Activated CD4-positive, alpha-beta T cell treated with anti-CD3 and anti-CD28 coated beads, Interleukin-2, amount 10 ng/mL, durations not matched to agents 7 days and 5 days (primary cell): Measurements from ENCODE around the gene IBTK. TPM values are rescaled to one million over a fixed set of nuclear protein-coding genes. Genes with fewer than 3 reads are reported as not detected.
A peak's percentile ranks its signal among the peaks of the same experiment; 100 is the strongest.
"Not testable (repeated sequence)": the region's sequence is repeated elsewhere in the genome, so short reads cannot be mapped to it uniquely, and the experiment has no call there.

Experiments
- CTCF ChIA-PET: fragments of 350-600 bp; sonication (Branson Sonifier 250); formaldehyde crosslinking; loops from one replicate; lab custom pipeline; 2021; ENCODE audit warnings: antibody characterized with exemption; lab: Charles Lee
- POLR2A ChIA-PET: fragments of 350-600 bp; sonication (Branson Sonifier 250); formaldehyde crosslinking; loops from one replicate; lab custom pipeline; 2021; ENCODE audit warnings: antibody characterized with exemption; lab: Charles Lee
- DNase-seq: peaks from one replicate; pipeline ENCODE4 v3.0.0-alpha.2; 2020
- H3K27ac Mint-ChIP-seq: one replicate; pipeline ENCODE4 v1.8.0; 2021; ENCODE audit warnings: mild to moderate bottlenecking, moderate library complexity, mixed read lengths
- H3K27me3 Mint-ChIP-seq: one replicate; pipeline ENCODE4 v1.8.0; 2021; ENCODE audit warnings: mixed read lengths
- H3K36me3 Mint-ChIP-seq: one replicate; pipeline ENCODE4 v1.8.0; 2021; ENCODE audit warnings: low read depth, mixed read lengths
- H3K4me1 Mint-ChIP-seq: one replicate; pipeline ENCODE4 v1.8.0; 2021; ENCODE audit warnings: mixed read lengths
- H3K4me3 Mint-ChIP-seq: one replicate; pipeline ENCODE4 v1.8.0; 2021; ENCODE audit warnings: mild to moderate bottlenecking, moderate library complexity, mixed read lengths
- H3K9me3 Mint-ChIP-seq: one replicate; pipeline ENCODE4 v1.8.0; 2021; ENCODE audit warnings: mixed read lengths
- total RNA-seq, 2 experiments: library from RNA; stranded (reverse); gene quantifications; one replicate each; pipeline ENCODE4 v1.2.3, GENCODE V29; 2021

IBTK gene, protein sequence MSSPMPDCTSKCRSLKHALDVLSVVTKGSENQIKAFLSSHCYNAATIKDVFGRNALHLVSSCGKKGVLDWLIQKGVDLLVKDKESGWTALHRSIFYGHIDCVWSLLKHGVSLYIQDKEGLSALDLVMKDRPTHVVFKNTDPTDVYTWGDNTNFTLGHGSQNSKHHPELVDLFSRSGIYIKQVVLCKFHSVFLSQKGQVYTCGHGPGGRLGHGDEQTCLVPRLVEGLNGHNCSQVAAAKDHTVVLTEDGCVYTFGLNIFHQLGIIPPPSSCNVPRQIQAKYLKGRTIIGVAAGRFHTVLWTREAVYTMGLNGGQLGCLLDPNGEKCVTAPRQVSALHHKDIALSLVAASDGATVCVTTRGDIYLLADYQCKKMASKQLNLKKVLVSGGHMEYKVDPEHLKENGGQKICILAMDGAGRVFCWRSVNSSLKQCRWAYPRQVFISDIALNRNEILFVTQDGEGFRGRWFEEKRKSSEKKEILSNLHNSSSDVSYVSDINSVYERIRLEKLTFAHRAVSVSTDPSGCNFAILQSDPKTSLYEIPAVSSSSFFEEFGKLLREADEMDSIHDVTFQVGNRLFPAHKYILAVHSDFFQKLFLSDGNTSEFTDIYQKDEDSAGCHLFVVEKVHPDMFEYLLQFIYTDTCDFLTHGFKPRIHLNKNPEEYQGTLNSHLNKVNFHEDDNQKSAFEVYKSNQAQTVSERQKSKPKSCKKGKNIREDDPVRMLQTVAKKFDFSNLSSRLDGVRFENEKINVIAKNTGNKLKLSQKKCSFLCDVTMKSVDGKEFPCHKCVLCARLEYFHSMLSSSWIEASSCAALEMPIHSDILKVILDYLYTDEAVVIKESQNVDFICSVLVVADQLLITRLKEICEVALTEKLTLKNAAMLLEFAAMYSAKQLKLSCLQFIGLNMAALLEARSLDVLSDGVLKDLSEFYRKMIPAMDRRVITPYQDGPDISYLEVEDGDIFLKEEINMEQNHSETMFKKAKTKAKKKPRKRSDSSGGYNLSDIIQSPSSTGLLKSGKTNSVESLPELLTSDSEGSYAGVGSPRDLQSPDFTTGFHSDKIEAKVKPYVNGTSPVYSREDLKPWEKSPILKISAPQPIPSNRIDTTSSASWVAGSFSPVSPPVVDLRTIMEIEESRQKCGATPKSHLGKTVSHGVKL (N-terminal part only)
- total RNA-seq, result 10 to 100 TPM; 26.8 to 27.3 TPM

DNA sequence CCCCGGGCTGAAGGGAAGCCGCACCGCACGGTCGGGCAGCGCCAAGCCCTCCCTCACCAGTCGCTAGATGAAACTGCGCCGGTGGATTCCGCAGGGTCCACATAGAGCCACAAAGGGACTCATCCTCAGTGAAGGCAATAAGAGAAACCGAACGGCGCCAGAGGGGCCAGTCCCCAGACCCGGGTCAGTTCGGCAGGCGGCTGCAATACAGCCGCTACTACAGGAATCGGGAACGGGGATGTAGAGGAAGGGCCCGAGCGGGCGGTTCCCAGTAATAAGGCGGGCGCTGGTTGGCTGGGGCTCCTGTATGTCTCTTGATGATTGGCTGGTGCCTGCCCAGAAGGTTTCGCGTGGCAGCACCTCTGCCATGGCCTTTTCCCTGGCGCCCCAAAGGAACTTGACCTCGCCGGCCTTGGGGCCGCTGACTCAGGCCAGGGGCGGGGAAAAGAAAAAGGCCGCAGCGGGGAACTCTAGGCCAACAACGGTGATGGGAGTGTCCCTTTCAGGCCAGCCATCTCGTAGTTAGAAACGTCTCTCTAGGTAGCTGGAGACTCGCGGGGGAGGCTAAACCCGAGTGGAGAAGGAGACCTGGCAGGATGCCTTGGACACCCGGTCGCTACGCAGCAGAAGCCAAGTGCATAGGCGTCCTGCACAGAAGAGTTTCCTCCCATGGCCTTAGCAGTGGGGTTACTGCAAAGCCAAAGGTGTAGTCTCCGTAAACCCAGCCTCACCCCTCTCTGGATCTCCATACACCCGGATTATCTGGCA, at the start of gene IBTK:
TSS of gene IBTK (minus strand) at position 240 of the 768 bp plus-strand sequence. CDS start 7,258 bp downstream, outside the sequence.
- H3K4me1 Mint-ChIP-seq, result peaks cover 36% of the 10 kb centered on the region
- H3K36me3 Mint-ChIP-seq, result peaks cover 17% of the 10 kb centered on the region
- no peaks in the 10 kb centered on the region for H3K27me3 Mint-ChIP-seq
- ChIA-PET POLR2A (interaction anchor here (1.0 to 1.4 kb wide), 2 partner anchors 16 to 20 kb away, joined by 3 to 4 read pairs; no protein-coding TSS in a partner anchor), CTCF (interaction anchor here (1.6 to 1.8 kb wide), 2 partner anchors 23 to 819 kb away, joined by 5 to 12 read pairs; partner anchors contain the start of genes DOP1A and UBE3D)
- peak within 1 kb of the TSS; percentile 92 for H3K27ac Mint-ChIP-seq
- DNase-seq, result peak; percentile 89
- H3K4me3 Mint-ChIP-seq, result peak within 1 kb of the TSS; percentile 95
- H3K9me3 Mint-ChIP-seq, result no peaks in the 10 kb centered on the region

DNA sequence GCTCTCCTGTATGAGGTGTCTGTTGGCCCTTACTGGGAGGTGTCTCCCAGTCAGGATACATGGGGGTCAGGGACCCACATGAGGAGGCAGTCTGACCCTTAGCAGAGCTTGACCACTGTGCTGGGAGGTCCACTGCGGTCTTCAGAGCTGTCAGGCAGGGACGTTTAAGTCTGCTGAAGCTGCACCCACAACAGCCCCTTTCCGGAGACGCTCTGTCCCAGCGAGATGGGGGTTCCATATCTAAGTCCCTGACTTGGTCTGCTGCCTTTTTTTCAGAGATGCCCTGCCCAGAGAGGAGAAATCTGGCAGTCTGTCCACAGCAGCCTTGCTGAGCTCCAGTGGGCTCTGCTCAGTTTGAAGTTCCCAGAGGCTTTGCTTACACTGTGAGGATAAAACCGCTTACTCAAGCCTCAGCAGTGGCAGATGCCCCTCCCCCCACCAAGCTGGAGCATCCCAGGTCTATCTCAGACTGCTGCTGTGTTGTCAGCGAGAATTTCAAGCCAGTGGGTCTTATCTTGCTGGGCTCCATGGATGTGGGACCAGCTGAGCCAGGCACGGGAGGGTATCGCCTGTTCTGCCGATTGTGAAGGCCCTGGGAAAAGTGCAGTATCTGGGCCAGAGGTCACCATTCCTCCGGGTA, 36.3 kb upstream of the IBTK start:
- ChIA-PET POLR2A (no interaction called here), CTCF (interaction anchor here (1.5 kb wide), 1 partner anchor 11 kb away, joined by 4 read pairs; no protein-coding TSS in a partner anchor)
- no peak overlapping the region for H3K4me3 Mint-ChIP-seq

DNA sequence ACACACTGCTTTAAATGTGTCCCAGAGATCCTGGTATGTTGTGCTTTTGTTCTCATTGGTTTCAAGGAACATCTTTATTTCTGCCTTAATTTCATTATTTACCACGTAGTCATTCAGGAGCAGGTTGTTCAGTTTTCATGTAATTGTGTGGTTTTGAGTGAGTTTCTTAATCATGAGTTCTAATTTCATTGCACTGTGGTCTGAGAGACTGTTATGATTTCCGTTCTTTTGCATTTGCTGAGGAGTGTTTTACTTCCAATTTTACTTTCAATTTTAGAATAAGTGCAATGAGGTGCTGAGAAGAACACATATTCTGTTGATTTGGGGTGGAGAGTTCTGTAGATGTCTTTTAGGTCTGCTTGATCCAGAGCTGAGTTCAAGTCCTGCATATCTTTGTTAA, 34.0 kb upstream of the IBTK start:
- peaks cover 18% of the 10 kb centered on the region for H3K4me1 Mint-ChIP-seq
- H3K9me3 Mint-ChIP-seq, DNase-seq, CTCF ChIA-PET, H3K27me3 Mint-ChIP-seq, H3K36me3 Mint-ChIP-seq, POLR2A ChIA-PET: not testable (repeated sequence)
- peak overlapping the region; percentile 64 for H3K27ac Mint-ChIP-seq
- H3K4me3 Mint-ChIP-seq, result peak overlapping the region; percentile 25

More for the DNA sequence above, 36.3 kb upstream of the IBTK start:
- Mint-ChIP-seq H3K4me1 (peaks cover 18% of the 10 kb centered on the region), H3K27ac (no peak overlapping the region), H3K36me3 (peaks cover 2% of the 10 kb centered on the region), H3K9me3 (no peaks in the 10 kb centered on the region), H3K27me3 (peaks cover 3% of the 10 kb centered on the region)
- no peak for DNase-seq

DNA sequence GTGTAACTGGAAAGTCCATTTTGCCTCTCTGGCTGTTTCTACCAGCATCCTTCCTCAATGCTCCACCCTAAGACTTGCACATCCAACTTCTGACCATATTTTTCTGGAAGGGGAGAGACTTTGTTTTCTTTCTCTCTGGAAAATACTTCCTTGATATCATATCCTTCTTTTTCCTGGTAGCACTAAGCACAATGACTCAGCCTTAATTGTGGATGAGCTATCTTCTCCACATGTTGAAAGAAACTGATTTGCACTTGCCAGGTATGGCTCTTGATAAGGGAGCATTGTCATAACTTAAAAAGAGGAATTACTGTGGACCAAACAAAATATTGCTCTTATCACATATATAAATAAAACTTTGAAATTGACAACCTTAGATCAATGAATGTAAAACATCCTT, 30.1 kb upstream of the IBTK start:
- CTCF ChIA-PET, result no interaction called here
- H3K27ac Mint-ChIP-seq, result no peak overlapping the region
- H3K4me1 Mint-ChIP-seq, result peaks cover 14% of the 10 kb centered on the region
- no peaks in the 10 kb centered on the region for H3K9me3 Mint-ChIP-seq
- POLR2A ChIA-PET, result no interaction called here
- H3K36me3 Mint-ChIP-seq, result peaks cover 2% of the 10 kb centered on the region
- peaks cover 1% of the 10 kb centered on the region for H3K27me3 Mint-ChIP-seq
- H3K4me3 Mint-ChIP-seq, result no peak overlapping the region
- DNase-seq, result no peak

DNA sequence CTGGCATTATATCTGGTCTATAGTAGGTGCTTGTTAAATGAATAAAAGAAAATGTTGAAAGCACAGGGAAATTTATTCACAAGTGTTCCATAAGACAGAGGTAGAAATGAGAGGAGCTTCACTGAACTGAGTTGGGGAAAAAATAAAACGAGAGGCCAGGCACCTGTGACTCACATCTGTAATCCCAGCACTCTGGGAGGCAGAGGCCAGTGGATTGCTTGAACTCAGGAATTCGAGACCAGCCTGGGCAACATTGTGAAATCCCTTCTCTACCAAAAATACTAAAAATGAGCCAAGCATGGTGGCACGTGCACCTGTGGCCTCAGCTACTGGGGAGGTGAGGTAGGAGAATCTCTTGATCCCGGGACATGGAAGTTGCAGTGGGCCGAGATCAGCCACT, 28.1 kb upstream of the IBTK start:
- no peaks in the 10 kb centered on the region for H3K36me3 Mint-ChIP-seq
- CTCF ChIA-PET, result interaction anchor here (0.6 to 1.1 kb wide), 3 partner anchors 10 to 330 kb away, joined by 3 read pairs; no protein-coding TSS in a partner anchor
- peaks cover 7% of the 10 kb centered on the region for H3K27me3 Mint-ChIP-seq
- no peaks in the 10 kb centered on the region for H3K4me1 Mint-ChIP-seq
- no peak for DNase-seq
- no peaks in the 10 kb centered on the region for H3K9me3 Mint-ChIP-seq
- H3K4me3 Mint-ChIP-seq, result no peak overlapping the region
- POLR2A ChIA-PET, result no interaction called here
- no peak overlapping the region for H3K27ac Mint-ChIP-seq

DNA sequence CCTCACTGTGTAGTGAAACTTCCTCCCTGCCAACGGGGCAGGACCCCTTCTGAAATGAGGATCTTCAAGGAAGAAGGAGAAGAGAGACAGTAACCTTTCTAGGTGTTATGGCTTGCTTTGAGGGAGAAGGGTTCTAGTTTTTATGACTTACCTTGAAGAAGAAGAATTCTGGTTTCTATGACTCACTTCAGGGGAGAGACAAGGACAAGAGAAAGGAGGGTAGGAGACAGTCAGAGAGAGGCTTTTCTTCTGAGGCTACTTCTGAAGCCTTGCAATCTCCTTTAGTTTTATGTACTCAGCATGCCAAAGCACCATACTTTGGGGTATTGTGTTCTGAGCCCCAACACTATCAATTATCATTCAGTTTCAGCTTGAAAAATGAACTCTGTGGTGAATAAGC, 25.8 kb upstream of the IBTK start:
- no peak for DNase-seq
- ChIA-PET CTCF (interaction anchor here (1.9 to 2.2 kb wide), 2 partner anchors 10 to 792 kb away, joined by 4 to 6 read pairs; partner anchors contain the start of gene UBE3D), POLR2A (no interaction called here)
- H3K4me1 Mint-ChIP-seq, result no peaks in the 10 kb centered on the region
- no peaks in the 10 kb centered on the region for H3K9me3 Mint-ChIP-seq
- H3K27ac Mint-ChIP-seq, result no peak overlapping the region
- H3K27me3 Mint-ChIP-seq, result peaks cover 5% of the 10 kb centered on the region
- no peak overlapping the region for H3K4me3 Mint-ChIP-seq
- no peaks in the 10 kb centered on the region for H3K36me3 Mint-ChIP-seq

DNA sequence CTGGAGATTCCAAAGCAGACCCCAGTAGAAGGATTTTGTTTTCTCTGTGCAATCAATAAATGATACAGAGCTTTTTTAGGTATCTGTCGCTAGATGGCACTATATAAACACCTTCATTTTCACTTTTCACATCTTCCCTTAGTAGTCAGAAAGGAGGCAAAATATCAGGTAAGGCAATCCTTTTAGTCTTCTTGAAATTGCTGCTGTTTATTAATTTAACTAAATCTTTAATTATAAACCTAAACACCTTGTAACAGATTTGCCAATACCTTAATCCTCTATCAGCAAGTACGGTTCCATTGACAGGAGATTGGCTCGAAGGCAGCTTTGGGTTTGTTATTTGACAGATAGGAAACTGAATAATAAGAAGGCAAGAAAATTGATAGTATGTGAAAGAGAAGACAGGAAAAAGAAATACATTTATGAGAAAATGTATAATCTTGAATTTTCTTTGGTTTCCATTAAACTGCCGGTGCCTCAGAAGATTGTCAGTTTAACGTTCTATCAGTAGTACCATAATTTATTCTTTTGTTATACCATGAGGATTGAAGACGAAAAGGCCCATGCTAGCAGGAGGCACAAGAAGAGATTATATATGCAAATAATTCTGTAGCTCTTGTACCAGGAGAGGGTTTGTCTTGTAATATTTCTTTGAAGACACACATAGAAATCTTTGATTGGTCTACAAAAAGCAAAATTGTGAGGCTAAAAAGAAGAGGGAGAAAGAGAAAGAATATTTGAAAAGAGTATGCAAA, 23.5 kb upstream of the IBTK start:
- no peaks in the 10 kb centered on the region for H3K9me3 Mint-ChIP-seq
- DNase-seq, result no peak
- ChIA-PET CTCF (interaction anchor here (0.6 to 1.9 kb wide), 6 partner anchors 10 to 796 kb away, joined by 3 to 7 read pairs (median 4); partner anchors contain the start of genes DOP1A and UBE3D), POLR2A (no interaction called here)
- peaks cover 5% of the 10 kb centered on the region for H3K27me3 Mint-ChIP-seq
- H3K27ac Mint-ChIP-seq, result no peak overlapping the region
- H3K36me3 Mint-ChIP-seq, result no peaks in the 10 kb centered on the region
- no peaks in the 10 kb centered on the region for H3K4me1 Mint-ChIP-seq
- no peak overlapping the region for H3K4me3 Mint-ChIP-seq

DNA sequence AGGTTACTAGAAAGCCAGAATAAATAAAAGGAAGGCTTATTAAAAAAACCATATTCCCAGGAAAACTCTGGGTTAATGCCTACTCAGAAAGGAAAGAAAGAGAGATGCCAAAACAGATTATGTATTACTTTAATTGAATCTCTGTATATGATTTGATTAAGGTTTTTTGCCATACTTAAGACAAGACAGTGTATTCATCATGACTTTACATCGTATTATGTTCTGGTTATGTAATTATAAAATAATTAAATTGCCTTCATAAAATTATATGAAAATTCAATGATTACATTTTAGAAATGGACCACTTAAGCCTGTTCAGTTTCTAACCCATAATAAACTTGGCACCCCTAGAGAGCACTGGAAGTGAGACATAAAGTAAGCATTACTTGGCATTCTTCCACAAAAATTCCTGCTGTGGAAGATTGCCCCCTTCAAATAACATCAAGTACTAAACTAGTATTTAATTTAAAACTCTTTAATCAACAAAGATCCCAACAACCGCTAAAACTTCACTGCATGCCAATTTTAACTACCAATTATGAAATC, 20.8 kb upstream of the IBTK start:
- H3K4me3 Mint-ChIP-seq, result no peak overlapping the region
- H3K36me3 Mint-ChIP-seq, result no peaks in the 10 kb centered on the region
- POLR2A ChIA-PET, result no interaction called here
- CTCF ChIA-PET, result no interaction called here
- peaks cover 6% of the 10 kb centered on the region for H3K27me3 Mint-ChIP-seq
- H3K4me1 Mint-ChIP-seq, result no peaks in the 10 kb centered on the region
- DNase-seq, result no peak
- H3K27ac Mint-ChIP-seq, result no peak overlapping the region
- no peaks in the 10 kb centered on the region for H3K9me3 Mint-ChIP-seq

DNA sequence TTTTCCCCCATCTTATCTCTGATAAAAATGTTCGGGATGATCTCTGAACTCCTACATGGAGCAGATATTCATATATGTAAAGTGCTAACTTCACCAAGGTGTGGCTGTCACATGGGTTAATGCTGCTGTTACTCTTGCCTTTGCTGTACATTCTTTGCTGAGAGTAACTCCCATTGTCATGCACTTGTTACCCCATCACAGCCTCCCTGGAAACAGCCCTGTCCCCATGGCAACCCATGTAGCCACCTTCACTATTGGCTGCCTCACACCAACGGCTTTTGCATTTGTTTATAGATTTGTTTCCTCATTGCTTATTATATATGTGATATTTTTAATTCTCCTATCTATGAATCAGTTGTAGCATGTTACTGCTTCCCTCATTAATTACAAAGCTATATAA, 17.3 kb upstream of the IBTK start:
- Mint-ChIP-seq H3K9me3 (no peaks in the 10 kb centered on the region), H3K27ac (no peak overlapping the region), H3K36me3 (no peaks in the 10 kb centered on the region), H3K4me1 (no peaks in the 10 kb centered on the region), H3K27me3 (peaks cover 2% of the 10 kb centered on the region), H3K4me3 (no peak overlapping the region)
- DNase-seq, result no peak
- ChIA-PET POLR2A (no interaction called here), CTCF (no interaction called here)

DNA sequence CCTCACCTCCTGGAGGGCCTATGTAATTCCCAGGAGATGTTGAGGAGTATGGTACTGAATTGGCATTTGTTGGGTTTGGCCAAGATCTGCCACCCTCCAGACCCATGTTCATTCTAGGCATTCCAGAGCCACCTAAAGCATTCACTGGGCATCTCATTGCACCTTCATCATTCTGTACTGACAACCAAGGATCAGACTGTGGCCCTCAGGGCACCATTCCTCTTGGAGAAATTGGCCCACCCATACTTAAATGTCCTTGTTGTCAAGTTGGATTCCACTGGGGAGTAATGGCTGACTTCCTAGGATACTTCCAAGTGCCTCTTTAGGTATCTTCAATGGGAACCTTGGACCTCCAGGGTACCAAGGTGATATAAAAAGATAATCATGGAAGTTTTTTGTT, 16.8 kb upstream of the IBTK start:
- CTCF ChIA-PET, result no interaction called here
- Mint-ChIP-seq H3K9me3 (no peaks in the 10 kb centered on the region), H3K4me1 (no peaks in the 10 kb centered on the region), H3K4me3 (no peak overlapping the region), H3K36me3 (no peaks in the 10 kb centered on the region), H3K27me3 (peaks cover 2% of the 10 kb centered on the region), H3K27ac (no peak overlapping the region)
- DNase-seq, result no peak
- POLR2A ChIA-PET, result no interaction called here

DNA sequence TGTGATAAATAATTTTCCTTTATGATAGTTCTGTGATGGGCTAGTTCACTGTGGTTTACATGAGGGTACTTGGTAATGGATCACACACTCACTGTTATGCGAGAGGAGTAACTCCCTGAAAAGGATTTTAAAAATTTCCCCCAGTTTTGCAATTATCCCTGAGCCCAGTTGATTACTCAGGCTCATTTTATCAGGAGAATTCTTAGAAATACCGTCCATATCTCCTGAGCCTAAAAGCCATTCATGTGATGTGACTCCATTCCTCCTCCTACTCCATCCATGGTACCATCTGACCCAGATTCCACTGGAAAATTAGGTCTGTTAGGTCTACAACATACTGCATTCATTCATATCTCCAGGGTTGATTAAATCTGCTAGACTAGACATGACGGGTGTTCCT, 16.4 kb upstream of the IBTK start:
- H3K4me3 Mint-ChIP-seq, result no peak overlapping the region
- no peaks in the 10 kb centered on the region for H3K36me3 Mint-ChIP-seq
- no peaks in the 10 kb centered on the region for H3K9me3 Mint-ChIP-seq
- H3K4me1 Mint-ChIP-seq, result no peaks in the 10 kb centered on the region
- ChIA-PET POLR2A (no interaction called here), CTCF (no interaction called here)
- DNase-seq, result no peak
- no peak overlapping the region for H3K27ac Mint-ChIP-seq
- peaks cover 2% of the 10 kb centered on the region for H3K27me3 Mint-ChIP-seq
